HG03095 (cell line): ENCODE data around the gene RWDD3.

Source experiments
- ATAC-seq: cut with Tn5 transposase; IDR thresholded peaks from one replicate; pipeline ENCODE4 v1.9.1; 2021; ENCODE audit warnings: moderate library complexity; ENCODE audit not compliant: unreplicated experiment

The RWDD3 gene

GRCh38 chr1:95229706-95230105, 4.3 kb upstream of the RWDD3 start:
- ATAC-seq = no peak

- no peak for ATAC-seq
Measured at GRCh38 chr1:95230256-95230655, 3.8 kb upstream of the RWDD3 start.

- ATAC-seq = no peak
Measured at GRCh38 chr1:95230768-95231191, 3.2 kb upstream of the RWDD3 start.

GRCh38 chr1:95232646-95233318, 1.2 kb upstream of the RWDD3 start:
- no peak for ATAC-seq

GRCh38 chr1:95233319-95233736, 682 bp upstream of the RWDD3 start:
- ATAC-seq = no peak

- ATAC-seq = no peak
Measured at GRCh38 chr1:95236784-95237575, 3.0 kb downstream of the RWDD3 start.

GRCh38 chr1:95237981-95238703, 4.1 kb downstream of the RWDD3 start:
- ATAC-seq = no peak

GRCh38 chr1:95245029-95245428, 11.0 kb downstream of the RWDD3 start:
- ATAC-seq = no peak

GRCh38 chr1:95246511-95246910, 12.5 kb downstream of the RWDD3 start:
- no peak for ATAC-seq

- ATAC-seq = no peak
Measured at GRCh38 chr1:95247607-95248006, 13.6 kb downstream of the RWDD3 start.

- no peak for ATAC-seq
Measured at GRCh38 chr1:95249916-95250315, 15.9 kb downstream of the RWDD3 start.

- no peak for ATAC-seq
Measured at GRCh38 chr1:95252422-95252821, 18.4 kb downstream of the RWDD3 start.

GRCh38 chr1:95254959-95255358, 20.9 kb downstream of the RWDD3 start:
- no peak for ATAC-seq

- ATAC-seq = no peak
Measured at GRCh38 chr1:95255826-95256225, 21.8 kb downstream of the RWDD3 start.

GRCh38 chr1:95257758-95258157, 23.7 kb downstream of the RWDD3 start:
- ATAC-seq = no peak

- no peak for ATAC-seq
Measured at GRCh38 chr1:95259245-95259644, 25.2 kb downstream of the RWDD3 start.

- no peak for ATAC-seq
Measured at GRCh38 chr1:95262913-95263312, 28.9 kb downstream of the RWDD3 start.

GRCh38 chr1:95263450-95263849, 29.4 kb downstream of the RWDD3 start:
- ATAC-seq = no peak

GRCh38 chr1:95265106-95265505, 31.1 kb downstream of the RWDD3 start:
- no peak for ATAC-seq

GRCh38 chr1:95276429-95276828, 42.4 kb downstream of the RWDD3 start:
- ATAC-seq = no peak

- no peak for ATAC-seq
Measured at GRCh38 chr1:95278173-95279006, 44.4 kb downstream of the RWDD3 start.
